GM19193 (cell line): ENCODE data around the gene GLTP.

Experiments
- POLR2A ChIP-seq: IDR thresholded peaks from 4 replicates; pipeline ENCODE4 v1.6.1; 2011; ENCODE audit not compliant: insufficient read depth, insufficient read length; ENCODE audit errors: extremely low read depth

Gene GLTP

DNA sequence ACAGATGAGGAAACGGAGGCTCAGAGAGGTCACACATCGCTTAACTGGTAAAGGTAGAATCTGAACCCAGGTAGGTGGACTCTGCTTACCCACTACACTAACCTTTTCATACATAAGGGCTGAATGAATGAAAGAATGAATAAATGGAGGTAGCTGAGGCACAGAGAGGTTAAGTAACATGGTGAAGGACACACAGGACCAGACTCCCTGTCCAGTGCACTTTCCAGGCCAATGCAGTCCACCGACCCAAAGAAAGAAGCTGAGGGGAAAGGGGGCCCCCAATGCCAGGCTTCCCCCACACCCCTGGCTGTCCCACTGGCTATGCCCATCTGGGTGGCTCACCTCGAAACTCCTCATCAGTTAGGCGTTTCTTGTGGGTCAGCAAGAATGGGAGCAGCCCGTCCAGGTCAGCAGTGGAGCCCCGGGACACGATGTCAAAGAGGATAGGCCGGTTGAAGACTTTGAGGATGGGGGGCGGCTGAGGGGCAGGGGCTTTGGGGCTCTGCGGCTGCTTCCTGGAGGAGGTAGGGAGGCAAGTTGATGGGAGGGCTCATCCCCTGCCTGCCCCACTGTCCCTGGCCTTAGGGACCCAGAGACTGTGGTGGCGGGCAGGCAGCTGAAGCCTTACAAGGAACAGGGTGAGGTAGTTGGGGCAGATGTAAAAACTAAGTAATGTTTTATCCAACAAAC lies 72.2 kb downstream of the GLTP start:
- no peak for TF ChIP-seq POLR2A

DNA sequence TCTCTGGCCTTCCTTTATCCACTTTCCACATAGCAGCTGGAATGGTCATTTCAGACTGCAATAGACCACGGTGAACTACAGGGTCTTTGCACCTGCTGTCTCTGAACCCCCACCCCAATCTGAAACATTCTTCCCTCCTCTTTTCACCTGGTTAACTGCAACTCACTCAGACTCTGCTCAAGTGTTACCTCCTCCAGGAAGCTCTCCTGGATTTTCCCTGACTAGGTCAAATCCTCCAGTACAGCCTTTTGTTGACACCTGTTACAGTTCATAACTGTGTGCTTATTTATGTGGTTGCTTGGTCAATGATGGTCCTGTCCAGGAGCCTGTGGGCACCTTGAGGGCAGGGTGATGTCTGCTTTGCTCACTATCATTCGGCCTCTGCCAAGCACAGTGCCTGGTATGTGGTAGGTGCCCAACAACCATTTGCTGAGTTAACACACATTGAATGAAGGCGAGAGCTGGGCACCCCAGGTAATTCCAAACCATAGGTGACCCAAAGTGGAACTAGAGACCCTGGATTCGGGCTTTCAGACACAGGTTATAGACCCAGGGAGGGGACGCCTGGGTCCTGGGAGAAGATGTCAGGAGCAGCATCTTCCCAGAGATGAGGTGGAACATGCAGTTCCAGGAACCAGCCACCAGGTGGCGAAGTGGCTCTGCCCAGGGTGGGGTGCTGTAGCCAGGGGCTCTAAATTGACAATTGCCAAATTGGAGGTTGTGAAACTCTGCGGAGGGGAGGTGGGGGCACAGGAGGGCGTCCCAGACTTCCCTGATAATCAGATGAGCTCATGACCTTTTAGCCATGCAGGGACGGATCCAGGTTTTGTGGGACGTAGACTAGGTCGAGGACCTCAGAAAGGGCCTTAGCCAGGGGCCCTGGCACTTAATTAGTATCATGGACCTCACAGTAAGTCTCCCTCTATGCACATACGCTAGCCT lies 75.2 kb downstream of the GLTP start:
- TF ChIP-seq POLR2A = no peak

- no peak for TF ChIP-seq POLR2A
Observed at GRCh38 chr12:109803678-109804077, 76.7 kb downstream of the GLTP start.

- no peak for TF ChIP-seq POLR2A
Observed at GRCh38 chr12:109802828-109803227, 77.5 kb downstream of the GLTP start.
